Upper lobe of right lung (tissue), 1 donor: ENCODE measurements around the gene EFNB3. TPM values are rescaled to one million over a fixed set of nuclear protein-coding genes. Genes with fewer than 3 reads are reported as not detected.

ENCODE experiments used
- ATAC-seq: fragments of 200-7000 bp; cut with Tn5 transposase; one replicate; pipeline ENCODE4 v1.9.1; 2020; ENCODE audit warnings: mild to moderate bottlenecking, moderate library complexity
- DNase-seq: peaks from one replicate; pipeline ENCODE4 v3.0.0-alpha.2; 2020
- H3K27ac ChIP-seq: fragments of 200-600 bp; one replicate; pipeline ENCODE4 v1.8.0; 2022
- H3K27me3 ChIP-seq: fragments of 200-600 bp; one replicate; pipeline ENCODE4 v1.8.0; 2022; ENCODE audit warnings: mild to moderate bottlenecking
- H3K36me3 ChIP-seq: fragments of 200-600 bp; one replicate; pipeline ENCODE4 v1.8.0; 2022
- H3K4me1 ChIP-seq: fragments of 200-600 bp; one replicate; pipeline ENCODE4 v1.8.0; 2022
- H3K4me3 ChIP-seq: fragments of 200-600 bp; one replicate; pipeline ENCODE4 v1.8.0; 2022; ENCODE audit warnings: mild to moderate bottlenecking
- H3K9me3 ChIP-seq: fragments of 200-600 bp; one replicate; pipeline ENCODE4 v1.8.0; 2022
- CTCF ChIP-seq: fragments of 200-600 bp; IDR thresholded peaks from one replicate; pipeline ENCODE4 v1.8.0; 2022; ENCODE audit warnings: antibody characterized with exemption
- intact Hi-C: fragments of 100-400 bp; cut with DNase I; formaldehyde crosslinking; loops from one replicate; pipeline ENCODE4 v1.11.0; 2022
- total RNA-seq: library from RNA; stranded (reverse); fragmentation: NEBNext Ultra II Directional; extraction: Animal tissue kit (Norgen Biotek cat#: 25700); gene quantifications from one replicate; pipeline ENCODE4 v1.2.1, GENCODE V29; 2021
- donor health status: DM: no; HTN: yes; CAD: no; lungs with severe emphysema.

EFNB3 gene
- total RNA-seq, 1 donor from 2014 or later: 0.32 TPM

- DNase-seq (peak; percentile 52), ATAC-seq (peak; percentile 57)
- peaks cover 16% of the 10 kb centered on the region for H3K27me3 ChIP-seq
- intact Hi-C loops: no loop called here
- no peaks in the 10 kb centered on the region for H3K36me3 ChIP-seq
- no peaks in the 10 kb centered on the region for H3K9me3 ChIP-seq
- no peak overlapping the region for H3K27ac ChIP-seq
- H3K4me3 ChIP-seq: no peak overlapping the region
- TF ChIP-seq CTCF: no peak
- H3K4me1 ChIP-seq: no peaks in the 10 kb centered on the region
These were observed 39.4 kb downstream of the EFNB3 start for GRCh38 chr17:7744416-7744815.

- H3K27ac ChIP-seq: no peak overlapping the region
- no peak for TF ChIP-seq CTCF
- H3K4me3 ChIP-seq: no peak overlapping the region
- H3K27me3 ChIP-seq: peaks cover under 1% of the 10 kb centered on the region
- ATAC-seq (peak; percentile 56), DNase-seq (peak; percentile 67)
- H3K9me3 ChIP-seq: no peaks in the 10 kb centered on the region
- no peaks in the 10 kb centered on the region for H3K4me1 ChIP-seq
- intact Hi-C loops: no loop called here
- no peaks in the 10 kb centered on the region for H3K36me3 ChIP-seq
These were observed 40.9 kb downstream of the EFNB3 start for GRCh38 chr17:7745748-7746470.

- DNase-seq (no peak), ATAC-seq (no peak)
- Histone ChIP-seq H3K36me3 (no peaks in the 10 kb centered on the region), H3K27ac (no peak overlapping the region), H3K9me3 (no peaks in the 10 kb centered on the region), H3K27me3 (no peaks in the 10 kb centered on the region), H3K4me1 (no peaks in the 10 kb centered on the region), H3K4me3 (no peak overlapping the region)
- no peak for TF ChIP-seq CTCF
- intact Hi-C loops: no loop called here
These were observed 42.7 kb downstream of the EFNB3 start for GRCh38 chr17:7747635-7748071.

- H3K4me1 ChIP-seq: no peaks in the 10 kb centered on the region
- no peaks in the 10 kb centered on the region for H3K27me3 ChIP-seq
- no peak overlapping the region for H3K4me3 ChIP-seq
- ATAC-seq (no peak), DNase-seq (peak; percentile 15)
- no peak overlapping the region for H3K27ac ChIP-seq
- TF ChIP-seq CTCF: no peak
- no peaks in the 10 kb centered on the region for H3K36me3 ChIP-seq
- H3K9me3 ChIP-seq: no peaks in the 10 kb centered on the region
- intact Hi-C loops: no loop called here
These were observed 43.2 kb downstream of the EFNB3 start for GRCh38 chr17:7748076-7748775.

- ATAC-seq (no peak), DNase-seq (no peak)
- Histone ChIP-seq H3K27ac (no peak overlapping the region), H3K27me3 (no peaks in the 10 kb centered on the region), H3K4me3 (no peak overlapping the region), H3K36me3 (no peaks in the 10 kb centered on the region), H3K9me3 (no peaks in the 10 kb centered on the region), H3K4me1 (no peaks in the 10 kb centered on the region)
- TF ChIP-seq CTCF: no peak
- intact Hi-C loops: no loop called here
These were observed 45.4 kb downstream of the EFNB3 start for GRCh38 chr17:7750321-7750821.
